HG02840 (cell line): ENCODE measurements around the gene TRIO.

Experiments used
- ATAC-seq: cut with Tn5 transposase; IDR thresholded peaks from one replicate; pipeline ENCODE4 v1.9.1; 2021; ENCODE audit warnings: mild to moderate bottlenecking, moderate library complexity, moderate number of reproducible peaks; ENCODE audit not compliant: unreplicated experiment, low FRiP score

The TRIO gene

DNA sequence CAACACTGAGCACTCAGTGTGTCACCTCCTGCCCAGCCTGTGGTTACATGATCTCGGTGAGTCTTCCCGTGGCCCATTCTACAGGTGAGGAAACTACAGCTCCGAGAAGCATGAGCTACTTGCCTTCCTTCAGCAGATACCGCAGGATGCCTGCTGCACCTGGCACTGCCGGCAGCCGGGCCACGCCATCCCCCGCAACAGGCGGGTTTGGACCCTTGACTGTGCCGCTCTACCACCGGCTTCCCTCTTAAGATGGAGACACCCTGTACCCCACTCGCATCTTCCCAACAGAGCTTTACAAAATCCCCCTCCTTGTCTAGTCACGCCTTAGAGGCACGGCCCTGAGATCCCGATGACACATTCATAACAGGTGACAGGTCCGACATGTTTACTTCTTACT is 363.5 kb downstream of the TRIO start:
- ATAC-seq = no peak

DNA sequence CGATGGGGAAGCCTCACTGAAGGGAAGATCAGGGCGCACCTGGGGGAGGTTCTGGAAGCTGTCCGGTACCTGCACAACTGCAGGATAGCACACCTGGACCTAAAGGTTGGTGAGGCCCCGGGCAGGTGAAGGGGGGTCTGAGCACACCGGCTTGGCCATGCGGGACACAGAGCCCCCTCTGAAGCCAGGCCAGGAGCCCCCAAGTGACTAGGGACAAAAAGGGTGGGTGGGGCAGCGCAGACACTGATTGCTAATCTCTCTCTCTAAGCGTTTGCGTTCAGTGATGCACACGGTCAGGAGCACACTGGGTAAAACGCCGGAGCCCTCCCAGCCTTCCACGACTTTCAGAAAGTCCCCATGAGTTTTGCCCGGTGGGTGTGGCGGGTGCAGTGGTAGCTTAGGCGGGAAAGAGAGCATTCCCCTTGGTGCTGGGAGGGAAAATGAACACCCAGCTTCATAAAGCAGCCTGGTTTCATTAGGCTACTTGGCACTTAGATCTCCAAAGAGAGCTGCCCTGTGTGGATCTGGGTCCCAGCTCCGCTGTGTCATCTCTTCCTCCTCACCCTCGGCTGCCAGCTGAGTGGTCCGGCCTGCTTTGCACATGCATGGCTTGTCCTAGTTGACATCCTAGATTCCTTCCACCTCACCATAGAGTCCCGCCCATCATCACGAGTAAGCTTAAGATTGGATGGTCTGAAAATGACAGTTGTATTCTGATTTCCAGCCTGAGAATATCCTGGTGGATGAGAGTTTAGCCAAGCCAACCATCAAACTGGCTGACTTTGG is 364.2 kb downstream of the TRIO start:
- ATAC-seq = no peak

DNA sequence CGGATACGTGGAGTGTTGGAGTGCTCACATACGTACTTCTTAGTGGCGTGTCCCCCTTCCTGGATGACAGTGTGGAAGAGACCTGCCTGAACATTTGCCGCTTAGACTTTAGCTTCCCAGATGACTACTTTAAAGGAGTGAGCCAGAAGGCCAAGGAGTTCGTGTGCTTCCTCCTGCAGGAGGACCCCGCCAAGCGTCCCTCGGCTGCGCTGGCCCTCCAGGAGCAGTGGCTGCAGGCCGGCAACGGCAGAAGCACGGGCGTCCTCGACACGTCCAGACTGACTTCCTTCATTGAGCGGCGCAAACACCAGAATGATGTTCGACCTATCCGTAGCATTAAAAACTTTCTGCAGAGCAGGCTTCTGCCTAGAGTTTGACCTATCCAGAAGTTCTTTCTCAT is 364.9 kb downstream of the TRIO start:
- no peak for ATAC-seq

DNA sequence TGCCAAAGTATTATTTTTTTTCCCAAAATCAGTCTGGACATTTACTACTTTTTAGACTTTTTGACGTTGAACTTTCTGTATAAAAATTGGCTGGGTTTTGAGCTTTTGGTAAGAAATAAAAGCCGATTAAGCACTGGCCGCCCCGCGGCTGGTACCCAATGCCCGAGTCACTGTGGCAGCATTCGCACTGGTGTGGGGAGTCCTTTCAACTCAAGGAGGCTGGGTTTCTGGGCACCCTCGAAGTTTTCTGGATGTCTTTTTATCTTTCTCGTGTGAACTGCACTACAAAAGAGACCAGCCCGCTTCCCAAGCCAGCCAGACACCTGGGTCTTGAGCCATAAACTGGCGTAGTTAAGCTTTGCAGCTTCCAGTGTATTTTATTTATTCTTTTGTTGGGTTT is 366.4 kb downstream of the TRIO start:
- ATAC-seq = no peak

DNA sequence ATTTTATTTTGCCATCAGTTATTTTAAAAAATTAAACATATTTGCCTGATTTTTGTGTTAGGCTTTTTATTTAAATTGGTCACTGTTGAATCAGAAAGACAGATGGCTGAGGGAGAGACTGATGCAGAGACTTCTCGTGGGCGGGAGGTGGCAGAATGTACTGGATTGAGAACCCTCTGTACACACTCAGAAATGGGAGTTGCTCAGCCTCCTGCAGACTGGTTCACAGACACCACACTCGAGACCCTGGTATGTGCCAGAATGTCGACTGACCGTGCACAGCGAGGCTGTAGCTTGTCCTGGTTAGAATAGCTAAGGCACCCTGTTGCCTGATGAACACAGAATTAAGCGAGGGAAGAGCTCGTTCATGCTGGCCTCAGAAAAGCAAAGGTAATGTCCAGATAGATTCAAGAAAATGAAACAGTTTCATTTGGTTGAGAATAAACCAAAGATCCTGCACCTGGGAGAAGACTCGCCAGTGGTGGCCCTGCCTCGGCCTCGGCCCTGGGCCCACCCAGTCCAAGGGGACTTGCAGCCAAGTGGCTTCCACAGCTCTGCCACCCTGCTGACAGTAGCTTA is 367.1 kb downstream of the TRIO start:
- no peak for ATAC-seq

DNA sequence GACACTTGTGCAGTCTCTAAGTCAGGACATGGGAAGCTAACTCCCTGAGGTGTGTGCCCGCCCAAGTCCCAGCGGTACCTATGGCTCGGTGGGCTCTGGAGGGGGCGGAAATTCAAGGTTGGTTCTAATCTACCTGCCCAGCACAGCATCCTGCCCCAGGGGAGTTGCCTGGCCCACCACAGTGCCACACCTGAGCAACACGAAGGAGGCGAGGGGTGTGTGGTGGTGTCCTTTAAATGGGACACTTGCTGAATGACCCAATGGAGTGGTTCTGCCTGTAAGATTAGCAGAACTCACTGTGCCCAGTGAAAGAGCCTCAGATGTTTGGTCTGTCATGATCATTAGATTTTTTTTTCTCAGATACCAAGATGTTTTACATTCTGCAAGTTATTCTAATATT is 367.7 kb downstream of the TRIO start:
- no peak for ATAC-seq

DNA sequence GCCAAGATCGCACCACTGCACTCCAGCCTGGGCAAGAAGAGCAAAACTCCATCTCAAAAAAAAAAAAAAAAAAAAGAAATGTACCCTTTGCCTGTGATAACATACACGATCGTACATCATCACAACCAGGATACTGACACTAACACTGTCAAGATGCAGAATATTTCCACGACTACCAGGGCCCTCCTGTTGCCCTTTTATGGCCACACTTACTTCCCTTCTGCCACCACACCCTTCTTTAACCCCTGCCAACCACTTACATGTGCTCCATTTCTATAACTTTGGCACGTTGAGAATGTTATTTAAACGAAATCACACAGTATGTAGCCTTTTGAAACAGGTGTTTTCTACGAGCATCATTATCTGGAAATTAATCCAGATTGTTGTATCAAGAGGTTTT is 369.4 kb downstream of the TRIO start:
- no peak for ATAC-seq

DNA sequence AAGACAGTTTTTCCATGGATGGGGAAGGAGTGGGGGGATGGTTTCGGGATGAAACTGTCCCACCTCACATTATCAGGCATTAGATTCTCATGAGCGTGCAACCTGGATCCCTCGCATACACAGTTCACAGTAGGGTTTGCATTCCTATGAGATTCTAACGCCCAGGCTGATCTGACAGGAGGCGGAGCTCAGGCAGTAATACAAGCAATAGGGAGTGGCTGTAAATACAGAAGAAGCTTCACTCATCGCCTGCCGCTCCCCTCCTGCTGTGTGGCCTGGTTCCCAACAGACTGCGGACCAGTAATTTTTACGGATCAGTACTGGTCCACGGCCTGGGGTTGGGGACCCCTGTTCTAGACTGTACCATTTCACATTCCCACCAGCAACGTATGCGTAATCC is 370.1 kb downstream of the TRIO start:
- no peak for ATAC-seq

DNA sequence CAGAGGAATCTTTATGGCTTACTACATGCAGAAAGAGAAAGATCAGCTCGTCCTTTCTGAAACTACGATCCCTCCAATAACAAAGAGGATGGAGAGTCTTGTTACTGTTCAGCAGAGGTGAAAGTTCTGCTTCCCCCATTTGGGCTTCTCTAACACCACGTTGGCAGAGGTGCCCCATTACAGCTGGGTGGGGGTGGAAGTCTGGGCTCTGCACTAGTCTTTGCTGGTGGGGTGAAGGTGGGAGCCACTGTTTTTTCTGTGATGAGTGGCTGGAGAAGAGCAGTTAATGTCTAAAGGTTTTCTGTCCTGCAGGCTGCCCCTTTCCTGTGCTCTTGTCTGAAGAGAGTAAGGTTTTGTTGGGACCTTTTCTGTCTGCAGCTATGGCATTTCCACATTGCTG is 373.8 kb downstream of the TRIO start:
- ATAC-seq = no peak

DNA sequence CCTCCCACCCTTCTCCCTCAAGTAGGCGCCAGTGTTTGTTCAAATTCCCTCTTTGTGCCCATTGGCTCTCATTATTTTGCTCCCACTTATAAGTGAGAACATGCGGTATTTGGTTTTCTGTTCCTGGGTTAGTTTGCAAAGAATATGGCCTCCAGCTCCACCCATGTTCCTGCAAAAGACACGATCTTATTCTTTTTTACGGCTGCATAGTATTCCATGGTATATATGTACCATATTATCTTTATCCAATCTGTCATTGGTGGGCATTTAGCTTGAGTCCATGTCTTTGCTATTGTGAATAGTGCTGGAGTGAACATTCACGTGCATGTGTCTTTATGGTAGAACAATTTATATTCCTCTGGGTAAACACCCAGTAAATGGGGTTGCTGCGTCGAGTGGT is 375.5 kb downstream of the TRIO start:
- ATAC-seq = no peak

DNA sequence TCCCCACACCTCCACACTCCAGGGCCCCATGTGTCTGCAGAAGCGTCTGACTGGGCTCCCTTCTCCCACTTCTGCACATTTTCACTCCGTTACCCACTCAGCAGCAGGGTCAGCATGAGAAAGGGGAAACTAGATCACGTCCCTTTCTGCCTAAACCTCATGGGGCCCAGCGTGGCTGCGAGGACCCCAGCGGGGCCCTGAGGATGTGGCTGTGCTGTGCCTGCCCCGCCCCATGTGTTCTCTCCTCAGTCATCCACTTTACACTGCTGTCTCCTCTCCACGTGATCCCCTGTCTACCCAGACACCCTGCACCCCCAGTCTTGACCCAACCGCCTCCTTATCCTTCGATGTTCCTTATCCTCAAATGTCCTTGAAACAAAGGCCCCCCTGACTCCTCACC is 378.6 kb downstream of the TRIO start:
- no peak for ATAC-seq

DNA sequence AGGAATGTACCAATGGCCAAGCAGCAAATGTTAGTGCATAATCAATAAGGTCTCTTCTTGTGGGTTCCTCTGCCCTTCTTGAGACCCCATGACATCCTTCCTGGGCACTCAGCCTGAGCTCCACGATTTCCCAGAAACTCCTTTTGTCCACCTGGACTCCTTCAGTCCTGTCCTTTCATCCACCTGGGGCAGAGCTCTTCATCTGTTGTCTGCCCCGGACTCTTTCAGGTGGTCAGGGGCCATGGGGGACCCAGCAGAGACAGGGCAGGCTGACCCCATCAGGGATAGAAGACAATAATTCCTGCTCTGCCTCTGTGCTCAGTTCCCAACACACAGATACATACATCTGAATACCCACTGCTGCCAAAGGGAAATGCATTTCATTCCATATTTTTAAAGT is 379.6 kb downstream of the TRIO start:
- ATAC-seq = no peak

DNA sequence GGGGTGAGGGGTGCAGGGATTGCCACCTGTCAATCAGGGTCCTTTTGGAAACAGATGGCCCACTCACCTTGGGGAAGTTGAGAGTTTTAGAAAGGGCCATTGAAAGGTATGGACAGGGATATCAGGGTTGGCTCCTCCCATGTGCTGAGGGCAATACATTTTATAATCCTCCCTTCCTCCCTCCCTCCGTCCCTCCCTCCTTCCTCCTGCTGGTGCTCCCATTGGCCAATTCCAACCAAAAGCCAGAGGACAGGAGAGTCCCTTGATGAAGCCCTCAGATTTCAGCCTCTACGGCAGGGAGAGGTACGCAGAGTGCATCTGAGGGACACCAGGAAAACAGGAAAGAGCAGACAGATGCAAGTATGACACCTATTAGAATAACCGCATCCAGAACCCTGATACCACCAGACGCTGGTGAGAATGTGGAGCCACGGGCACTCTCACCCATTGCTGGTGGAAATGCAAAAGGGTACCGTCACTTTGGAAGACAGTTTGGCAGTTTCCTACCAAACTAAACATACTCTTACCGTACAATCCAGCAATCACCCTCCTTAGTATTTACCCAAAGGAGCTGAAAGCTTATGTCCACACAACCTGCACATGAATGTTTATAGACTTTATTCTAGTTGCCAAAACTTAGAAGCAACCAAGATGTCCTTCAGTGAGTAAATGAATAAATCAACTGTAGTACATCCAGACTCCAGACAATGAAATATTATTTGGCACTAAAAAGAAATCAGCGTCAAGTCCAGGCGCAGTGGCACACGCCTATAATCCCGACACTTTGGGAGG is 380.3 kb downstream of the TRIO start:
- ATAC-seq = no peak

DNA sequence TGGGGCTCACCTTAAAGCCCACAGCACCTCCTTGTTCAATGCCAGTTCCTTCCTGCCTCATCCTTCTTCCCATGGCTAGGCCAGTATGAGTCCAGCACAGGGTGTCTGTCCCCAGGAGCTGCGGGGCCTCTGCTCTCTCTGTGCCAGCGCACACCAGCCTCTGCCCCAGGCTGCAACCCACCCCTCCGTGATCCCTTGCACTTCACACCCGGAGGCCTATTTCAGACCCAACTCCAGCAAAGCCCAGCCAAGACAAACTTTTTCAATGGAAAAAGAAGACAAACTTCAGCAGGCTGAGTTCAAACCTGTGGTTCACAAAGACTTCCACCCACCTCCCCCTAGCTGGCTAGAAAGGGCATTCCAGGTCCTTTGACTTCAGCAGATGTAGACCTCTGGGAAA is 382.3 kb downstream of the TRIO start:
- no peak for ATAC-seq

DNA sequence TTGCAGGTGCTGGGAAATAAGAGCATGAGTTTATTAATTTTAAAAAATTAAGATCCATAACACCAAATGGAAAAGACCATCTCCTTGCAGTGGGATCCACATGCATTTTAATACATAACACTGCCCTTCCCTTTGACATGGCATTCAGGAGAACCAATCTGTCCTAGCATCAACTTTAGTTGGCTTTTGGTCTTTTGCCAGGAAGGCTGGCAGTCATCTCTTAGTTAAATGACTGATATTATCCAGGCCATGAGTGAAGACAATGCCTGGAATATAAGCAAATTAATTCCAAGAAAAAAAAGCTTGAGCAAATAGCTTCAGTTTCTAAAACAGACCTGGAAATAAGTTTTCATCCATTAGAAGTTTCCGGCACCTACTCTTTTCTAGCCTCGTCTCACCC is 383.4 kb downstream of the TRIO start:
- no peak for ATAC-seq

DNA sequence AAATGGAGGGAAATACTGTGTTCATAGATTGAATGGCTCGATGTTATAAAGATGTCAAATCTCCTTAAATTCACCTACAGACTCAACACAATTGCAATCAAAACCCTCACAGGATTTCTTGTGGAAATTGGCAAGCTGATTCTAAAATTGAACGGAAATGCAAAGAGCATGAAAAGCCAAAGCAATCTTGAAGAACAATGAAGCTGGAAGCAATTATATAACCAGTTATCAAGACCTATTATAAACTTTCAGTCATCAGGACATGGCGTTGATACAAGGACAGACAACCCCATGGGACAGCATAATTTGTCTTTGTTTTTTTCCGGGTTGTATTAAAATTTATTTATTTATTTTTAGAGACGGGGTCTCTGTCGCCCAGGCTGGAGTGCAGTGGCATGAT is 385.0 kb downstream of the TRIO start:
- ATAC-seq = no peak

DNA sequence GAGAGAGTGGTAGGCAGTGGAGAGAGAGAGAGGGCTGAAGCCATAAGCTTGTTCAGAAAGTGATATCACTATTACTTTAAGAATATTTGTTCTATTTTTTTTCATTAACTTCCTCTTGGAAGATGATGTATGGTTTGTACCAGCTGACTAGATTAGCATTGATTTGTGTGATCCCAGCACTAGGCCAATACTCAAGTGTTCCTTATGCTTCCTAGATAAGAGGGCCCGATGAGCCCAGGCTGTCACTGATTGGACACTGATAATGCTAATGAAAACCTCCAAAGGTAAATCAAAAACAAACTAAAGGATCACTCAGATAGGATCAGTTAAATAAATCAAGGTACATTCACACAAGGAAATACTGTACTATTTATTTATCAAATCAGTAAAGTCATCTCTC is 385.8 kb downstream of the TRIO start:
- ATAC-seq = no peak

DNA sequence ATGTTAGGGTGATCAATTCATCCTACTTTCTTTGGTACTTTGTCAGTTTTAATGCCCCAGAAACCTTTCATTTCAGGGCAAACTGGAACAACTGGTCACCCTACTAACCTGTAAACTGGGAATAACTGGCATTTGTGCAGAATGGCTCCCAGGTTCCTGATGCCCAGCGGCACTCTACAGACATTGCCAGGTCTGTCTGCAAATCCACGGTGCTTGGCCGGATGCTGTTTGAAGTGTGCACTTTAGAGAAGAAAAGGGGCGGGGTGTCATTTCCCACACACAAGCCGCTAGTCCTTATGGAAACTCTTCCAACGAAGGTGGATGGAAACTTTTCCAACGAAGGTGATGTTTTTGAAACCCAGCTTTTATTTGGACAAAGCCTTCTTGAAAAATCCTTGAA is 388.5 kb downstream of the TRIO start:
- no peak for ATAC-seq

DNA sequence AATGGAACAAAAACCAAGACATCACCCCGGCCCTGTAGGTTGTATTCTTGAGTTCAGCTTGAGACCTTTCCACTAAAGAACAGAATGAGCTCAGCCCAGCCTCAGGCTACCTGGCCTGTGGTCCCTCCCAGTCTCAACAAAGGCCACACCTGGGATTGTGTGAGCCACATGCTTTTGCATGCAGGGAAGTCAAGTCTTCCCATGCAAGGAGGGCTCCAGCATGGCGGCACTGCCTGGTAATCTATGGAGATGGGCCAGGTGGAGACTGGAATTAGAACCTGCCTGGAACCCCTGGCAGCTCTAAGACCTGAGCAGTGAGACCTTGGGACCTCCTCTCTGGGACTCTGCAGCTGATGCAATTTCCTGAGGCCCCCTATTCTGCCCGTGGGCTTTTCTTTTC is 389.0 kb downstream of the TRIO start:
- ATAC-seq = no peak

DNA sequence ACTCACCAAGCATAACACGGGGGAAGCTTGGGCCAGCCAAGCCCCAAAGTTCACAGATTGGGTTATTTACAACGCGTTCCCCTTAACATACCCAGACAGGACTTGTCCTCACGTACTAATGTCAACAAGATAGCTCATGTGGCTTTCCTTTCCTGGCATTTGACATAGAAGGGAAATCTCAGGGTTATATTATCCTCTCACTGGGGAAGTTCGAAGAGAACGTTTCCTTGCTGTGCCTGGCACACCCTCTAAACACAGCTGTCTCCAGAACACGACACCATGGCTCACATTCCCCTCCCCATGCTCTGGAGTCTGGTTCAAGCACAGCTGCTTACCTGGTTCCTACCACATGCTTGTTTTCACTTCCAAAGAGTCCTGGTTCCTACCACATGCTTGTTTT is 391.6 kb downstream of the TRIO start:
- no peak for ATAC-seq

DNA sequence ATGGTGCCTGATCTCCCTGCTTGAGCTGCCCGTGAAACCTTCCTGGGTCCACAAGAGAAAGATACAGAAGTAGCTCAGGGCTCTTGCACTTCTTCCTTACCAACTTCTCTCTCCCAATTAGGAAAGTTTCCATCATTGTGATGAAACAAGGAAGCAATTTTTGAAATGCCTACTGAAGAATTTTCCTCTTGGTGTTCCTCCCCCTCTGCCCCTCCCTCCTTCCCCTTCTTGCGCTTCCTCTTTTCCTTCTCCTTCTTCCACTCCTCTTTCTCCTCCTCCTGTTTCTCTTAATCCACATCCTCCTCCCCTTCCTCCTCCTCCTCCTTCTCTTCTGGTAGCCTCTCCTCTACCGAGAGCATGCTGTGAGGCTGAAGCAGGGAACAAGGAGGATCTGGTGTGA is 402.2 kb downstream of the TRIO start:
- ATAC-seq = no peak

DNA sequence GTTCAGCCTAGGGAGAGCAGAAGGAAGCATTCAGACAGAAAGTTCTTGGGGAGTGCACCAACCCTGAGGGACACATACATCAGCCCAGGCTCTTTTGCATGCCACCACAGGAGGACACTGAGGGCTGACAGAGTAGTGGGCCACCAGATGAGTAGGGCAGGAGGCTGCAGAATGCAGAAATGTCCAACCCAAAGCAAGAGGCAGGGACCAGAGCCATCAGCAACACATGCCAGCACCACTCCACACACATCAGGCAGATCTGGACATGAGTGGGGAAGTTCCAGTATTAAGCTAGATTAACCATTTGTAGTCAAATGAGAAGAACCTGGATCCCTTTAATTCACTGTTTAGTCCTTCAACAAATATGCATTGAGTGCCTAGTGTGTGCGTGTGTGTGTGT is 402.7 kb downstream of the TRIO start:
- no peak for ATAC-seq
